Measurements from ENCODE around the gene MDN1. TPM values are rescaled to one million over a fixed set of nuclear protein-coding genes. Genes with fewer than 3 reads are reported as not detected.

MDN1 gene
- total RNA-seq, 1 donor from 2014 or later = 29.6 TPM

GRCh38 chr6:89680551-89680950 is 139.0 kb downstream of the MDN1 start:
- ATAC-seq (no peak), DNase-seq (no peak)
- no peaks in the 10 kb centered on the region for H3K27me3 ChIP-seq (ENCODE audit: low read depth)
- TF ChIP-seq CTCF (IDR thresholded peaks at IDR 0.05) = no peak
- intact Hi-C loops (cut with DNase I) = no loop called here
- H3K4me1 ChIP-seq = no peaks in the 10 kb centered on the region
- H3K36me3 ChIP-seq = peaks cover 100% of the 10 kb centered on the region
- H3K9me3 ChIP-seq = no peaks in the 10 kb centered on the region
- H3K27ac ChIP-seq = no peak overlapping the region
- H3K4me3 ChIP-seq = no peak overlapping the region

GRCh38 chr6:89680150-89680549 is 139.4 kb downstream of the MDN1 start:
- H3K36me3 ChIP-seq = peaks cover 100% of the 10 kb centered on the region
- intact Hi-C loops (cut with DNase I) = no loop called here
- no peak overlapping the region for H3K4me3 ChIP-seq
- H3K9me3 ChIP-seq = no peaks in the 10 kb centered on the region
- DNase-seq (no peak), ATAC-seq (no peak)
- no peaks in the 10 kb centered on the region for H3K27me3 ChIP-seq (ENCODE audit: low read depth)
- no peaks in the 10 kb centered on the region for H3K4me1 ChIP-seq
- no peak for TF ChIP-seq CTCF (IDR thresholded peaks at IDR 0.05)
- no peak overlapping the region for H3K27ac ChIP-seq

GRCh38 chr6:89679215-89680120 is 140.1 kb downstream of the MDN1 start:
- Histone ChIP-seq H3K9me3 (no peaks in the 10 kb centered on the region), H3K4me1 (no peaks in the 10 kb centered on the region), H3K36me3 (peaks cover 100% of the 10 kb centered on the region), H3K4me3 (no peak overlapping the region), H3K27ac (no peak overlapping the region), H3K27me3 (ENCODE audit: low read depth) (no peaks in the 10 kb centered on the region)
- no peak for ATAC-seq
- no peak for TF ChIP-seq CTCF (IDR thresholded peaks at IDR 0.05)
- intact Hi-C loops (cut with DNase I) = no loop called here
- no peak for DNase-seq

- DNase-seq (no peak), ATAC-seq (no peak)
- Histone ChIP-seq H3K4me3 (no peak overlapping the region), H3K36me3 (peaks cover 100% of the 10 kb centered on the region), H3K27me3 (ENCODE audit: low read depth) (no peaks in the 10 kb centered on the region), H3K4me1 (no peaks in the 10 kb centered on the region), H3K27ac (no peak overlapping the region), H3K9me3 (no peaks in the 10 kb centered on the region)
- intact Hi-C loops (cut with DNase I) = no loop called here
- TF ChIP-seq CTCF (IDR thresholded peaks at IDR 0.05) = no peak
These were observed 141.1 kb downstream of the MDN1 start for GRCh38 chr6:89678531-89678930.

GRCh38 chr6:89675949-89676748 is 143.4 kb downstream of the MDN1 start:
- Histone ChIP-seq H3K4me1 (no peaks in the 10 kb centered on the region), H3K36me3 (peaks cover 100% of the 10 kb centered on the region), H3K27me3 (ENCODE audit: low read depth) (no peaks in the 10 kb centered on the region), H3K4me3 (no peak overlapping the region), H3K9me3 (no peaks in the 10 kb centered on the region), H3K27ac (no peak overlapping the region)
- intact Hi-C loops (cut with DNase I) = no loop called here
- DNase-seq (no peak), ATAC-seq (no peak)
- TF ChIP-seq CTCF (IDR thresholded peaks at IDR 0.05) = no peak

Data from lower lobe of right lung (tissue), 2 donors.